SH-SY5Y (cell line): ENCODE measurements around the gene FAU.

Experiments
- GATA2 ChIP-seq: IDR thresholded peaks from 2 replicates; pipeline ENCODE4 v1.6.1; 2011; ENCODE audit warnings: mild to moderate bottlenecking, low read depth, low read length
- GATA3 ChIP-seq: IDR thresholded peaks from 2 replicates; pipeline ENCODE4 v1.6.1; 2011; ENCODE audit warnings: low read depth, mild to moderate bottlenecking, low read length, moderate library complexity

DNA sequence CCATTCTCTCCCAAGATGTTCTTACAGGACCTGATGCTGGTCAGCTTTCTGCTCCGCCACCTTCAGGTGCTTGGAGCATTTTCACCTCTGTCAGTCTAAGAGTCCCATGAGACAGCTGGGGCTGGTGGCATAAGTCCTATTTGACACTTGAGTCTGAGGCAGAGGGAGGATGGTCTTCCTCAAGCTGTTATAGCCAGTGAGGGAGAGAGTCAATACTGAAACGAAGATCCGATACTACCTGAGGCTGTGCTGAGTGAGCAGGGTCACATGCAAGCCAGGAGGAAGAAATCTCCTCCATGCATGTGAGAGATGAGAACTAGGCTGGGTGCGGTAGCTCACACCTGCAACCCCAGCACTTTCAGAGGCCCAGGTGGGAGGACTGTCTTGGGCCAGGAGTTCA, 32.3 kb downstream of the FAU start:
- no peak for TF ChIP-seq GATA3
- no peak for TF ChIP-seq GATA2
